ENCODE data around the gene EVI2A.
A peak's percentile ranks its signal among the peaks of the same experiment; 100 is the strongest.
"Not testable (repeated sequence)": the region's sequence is repeated elsewhere in the genome, so short reads cannot be mapped to it uniquely, and the experiment has no call there.

The EVI2A gene

GRCh38 chr17:31345191-31345747, 23.8 kb upstream of the EVI2A start:
- not testable (repeated sequence) for H2BK120ac ChIP-seq (ENCODE audit: low read depth, low read length); H2AFZ ChIP-seq (ENCODE audit: low read depth, low read length); H3K14ac ChIP-seq (ENCODE audit: low read length in 2 of 2); H3K27me3 ChIP-seq (ENCODE audit: control insufficient read depth in 1 of 2, insufficient read depth in 1 of 2, low read length in 2 of 2); H3K4me1 ChIP-seq (ENCODE audit: control insufficient read depth, insufficient read depth, low read depth, low read length); H2BK15ac ChIP-seq (ENCODE audit: low read depth, poor library complexity, severe bottlenecking); H3K4me3 ChIP-seq (ENCODE audit: insufficient read depth in 1 of 2, low read depth in 1 of 2, low read length in 2 of 2); DNase-seq; H2BK12ac ChIP-seq (ENCODE audit: low read length in 2 of 2); H3K9ac ChIP-seq (ENCODE audit: low read length); H3K4me2 ChIP-seq (ENCODE audit: low read length, poor library complexity, severe bottlenecking); H3K27ac ChIP-seq (ENCODE audit: low read length, poor library complexity, severe bottlenecking); H3K79me1 ChIP-seq (replicated peaks; ENCODE audit: low read length, poor library complexity, severe bottlenecking); H4K8ac ChIP-seq (ENCODE audit: low read length); H4K91ac ChIP-seq (ENCODE audit: low read length); H2AK5ac ChIP-seq (ENCODE audit: low read length, severe bottlenecking); H2BK5ac ChIP-seq (ENCODE audit: low read depth, low read length, poor library complexity, severe bottlenecking); H3K18ac ChIP-seq (ENCODE audit: low read depth in 1 of 2, low read length in 2 of 2); H3K9me3 ChIP-seq (ENCODE audit: control insufficient read depth, low read length); H3K4ac ChIP-seq (ENCODE audit: low read depth in 1 of 2, low read length in 2 of 2); H3K23ac ChIP-seq (ENCODE audit: low read length in 2 of 2)
- 97% methylated on average over 5 of the region's 34 CpGs for WGBS
- peaks cover 12 to 46% of the 10 kb centered on the region in 2 experiments for H3K36me3 ChIP-seq (ENCODE audit: control insufficient read depth in 1 of 2, insufficient read depth in 2 of 2, low read depth in 1 of 2, low read length in 2 of 2)

GRCh38 chr17:31339906-31340661, 18.7 kb upstream of the EVI2A start:
- H3K4me3 ChIP-seq (ENCODE audit: insufficient read depth in 1 of 2, low read depth in 1 of 2, low read length in 2 of 2): no peak overlapping the region
- no peak overlapping the region for H3K23ac ChIP-seq (ENCODE audit: low read length in 2 of 2)
- no peak overlapping the region for H3K4ac ChIP-seq (ENCODE audit: low read depth in 1 of 2, low read length in 2 of 2)
- no peak overlapping the region for H4K91ac ChIP-seq (ENCODE audit: low read length)
- H3K9me3 ChIP-seq (ENCODE audit: control insufficient read depth, low read length): no peaks in the 10 kb centered on the region
- H2BK120ac ChIP-seq (ENCODE audit: low read depth, low read length): no peak overlapping the region
- H2BK15ac ChIP-seq (ENCODE audit: low read depth, poor library complexity, severe bottlenecking): no peak overlapping the region
- H3K14ac ChIP-seq (ENCODE audit: low read length in 2 of 2): no peak overlapping the region
- 78% methylated on average over 5 of the region's 6 CpGs for WGBS
- H3K36me3 ChIP-seq (ENCODE audit: control insufficient read depth in 1 of 2, insufficient read depth in 2 of 2, low read depth in 1 of 2, low read length in 2 of 2): peaks cover 14 to 61% of the 10 kb centered on the region in 2 experiments
- H4K8ac ChIP-seq (ENCODE audit: low read length): no peak overlapping the region
- H2BK5ac ChIP-seq (ENCODE audit: low read depth, low read length, poor library complexity, severe bottlenecking): no peak overlapping the region
- H2AFZ ChIP-seq (ENCODE audit: low read depth, low read length): no peak overlapping the region
- H3K79me1 ChIP-seq (replicated peaks; ENCODE audit: low read length, poor library complexity, severe bottlenecking): peaks cover 4% of the 10 kb centered on the region
- no peaks in the 10 kb centered on the region for H3K27me3 ChIP-seq (ENCODE audit: control insufficient read depth in 1 of 2, insufficient read depth in 1 of 2, low read length in 2 of 2)
- no peak overlapping the region for H3K27ac ChIP-seq (ENCODE audit: low read length, poor library complexity, severe bottlenecking)
- no peak overlapping the region for H2BK12ac ChIP-seq (ENCODE audit: low read length in 2 of 2)
- no peak overlapping the region for H3K18ac ChIP-seq (ENCODE audit: low read depth in 1 of 2, low read length in 2 of 2)
- H3K9ac ChIP-seq (ENCODE audit: low read length): peak overlapping the region; percentile 36
- DNase-seq: peak; percentile 72
- H3K4me1 ChIP-seq (ENCODE audit: control insufficient read depth, insufficient read depth, low read depth, low read length): no peaks in the 10 kb centered on the region
- H3K4me2 ChIP-seq (ENCODE audit: low read length, poor library complexity, severe bottlenecking): no peak overlapping the region
- H2AK5ac ChIP-seq (ENCODE audit: low read length, severe bottlenecking): no peak overlapping the region

GRCh38 chr17:31329221-31329620, 7.8 kb upstream of the EVI2A start:
- Histone ChIP-seq H2BK15ac (ENCODE audit: low read depth, poor library complexity, severe bottlenecking) (no peak overlapping the region), H2BK120ac (ENCODE audit: low read depth, low read length) (no peak overlapping the region), H3K4me3 (ENCODE audit: insufficient read depth in 1 of 2, low read depth in 1 of 2, low read length in 2 of 2) (no peak overlapping the region), H3K18ac (ENCODE audit: low read depth in 1 of 2, low read length in 2 of 2) (no peak overlapping the region), H3K9me3 (ENCODE audit: control insufficient read depth, low read length) (no peaks in the 10 kb centered on the region), H3K79me1 (replicated peaks; ENCODE audit: low read length, poor library complexity, severe bottlenecking) (peaks cover 1% of the 10 kb centered on the region), H3K9ac (ENCODE audit: low read length) (peak overlapping the region; percentile 82), H3K4ac (ENCODE audit: low read depth in 1 of 2, low read length in 2 of 2) (no peak overlapping the region), H3K4me1 (ENCODE audit: control insufficient read depth, insufficient read depth, low read depth, low read length) (peaks cover 6% of the 10 kb centered on the region), H4K91ac (ENCODE audit: low read length) (no peak overlapping the region), H2BK5ac (ENCODE audit: low read depth, low read length, poor library complexity, severe bottlenecking) (no peak overlapping the region), H3K27me3 (ENCODE audit: control insufficient read depth in 1 of 2, insufficient read depth in 1 of 2, low read length in 2 of 2) (no peaks in the 10 kb centered on the region), H3K4me2 (ENCODE audit: low read length, poor library complexity, severe bottlenecking) (no peak overlapping the region), H3K27ac (ENCODE audit: low read length, poor library complexity, severe bottlenecking) (no peak overlapping the region), H3K14ac (ENCODE audit: low read length in 2 of 2) (no peak overlapping the region), H2AFZ (ENCODE audit: low read depth, low read length) (no peak overlapping the region), H3K23ac (ENCODE audit: low read length in 2 of 2) (no peak overlapping the region), H3K36me3 (ENCODE audit: control insufficient read depth in 1 of 2, insufficient read depth in 2 of 2, low read depth in 1 of 2, low read length in 2 of 2) (peaks cover 10 to 26% of the 10 kb centered on the region in 2 experiments), H2AK5ac (ENCODE audit: low read length, severe bottlenecking) (no peak overlapping the region), H4K8ac (ENCODE audit: low read length) (no peak overlapping the region), H2BK12ac (ENCODE audit: low read length in 2 of 2) (no peak overlapping the region)
- DNase-seq: peak; percentile 37

GRCh38 chr17:31328160-31328535, 6.7 kb upstream of the EVI2A start:
- Histone ChIP-seq H3K36me3 (ENCODE audit: control insufficient read depth in 1 of 2, insufficient read depth in 2 of 2, low read depth in 1 of 2, low read length in 2 of 2) (peaks cover 10 to 26% of the 10 kb centered on the region in 2 experiments), H3K18ac (ENCODE audit: low read depth in 1 of 2, low read length in 2 of 2) (no peak overlapping the region), H2BK120ac (ENCODE audit: low read depth, low read length) (no peak overlapping the region), H3K14ac (ENCODE audit: low read length in 2 of 2) (no peak overlapping the region), H2AFZ (ENCODE audit: low read depth, low read length) (no peak overlapping the region), H3K27me3 (ENCODE audit: control insufficient read depth in 1 of 2, insufficient read depth in 1 of 2, low read length in 2 of 2) (no peaks in the 10 kb centered on the region), H3K79me1 (replicated peaks; ENCODE audit: low read length, poor library complexity, severe bottlenecking) (peaks cover 5% of the 10 kb centered on the region), H3K4me1 (ENCODE audit: control insufficient read depth, insufficient read depth, low read depth, low read length) (peaks cover 6% of the 10 kb centered on the region), H4K8ac (ENCODE audit: low read length) (no peak overlapping the region), H2BK5ac (ENCODE audit: low read depth, low read length, poor library complexity, severe bottlenecking) (no peak overlapping the region), H2AK5ac (ENCODE audit: low read length, severe bottlenecking) (no peak overlapping the region), H3K4me2 (ENCODE audit: low read length, poor library complexity, severe bottlenecking) (no peak overlapping the region), H3K4me3 (ENCODE audit: insufficient read depth in 1 of 2, low read depth in 1 of 2, low read length in 2 of 2) (no peak overlapping the region), H2BK15ac (ENCODE audit: low read depth, poor library complexity, severe bottlenecking) (no peak overlapping the region), H2BK12ac (ENCODE audit: low read length in 2 of 2) (no peak overlapping the region), H3K27ac (ENCODE audit: low read length, poor library complexity, severe bottlenecking) (peak overlapping the region; percentile 81), H3K9ac (ENCODE audit: low read length) (peak overlapping the region; percentile 82), H4K91ac (ENCODE audit: low read length) (no peak overlapping the region), H3K9me3 (ENCODE audit: control insufficient read depth, low read length) (no peaks in the 10 kb centered on the region), H3K4ac (ENCODE audit: low read depth in 1 of 2, low read length in 2 of 2) (no peak overlapping the region), H3K23ac (ENCODE audit: low read length in 2 of 2) (no peak overlapping the region)
- DNase-seq: peak; percentile 55

All from mesenchymal stem cell (in vitro differentiated cells and primary cell).